ENCODE results near the gene EN2. TPM values are rescaled to one million over a fixed set of nuclear protein-coding genes. Genes with fewer than 3 reads are reported as not detected.

Gene EN2
- 1 to 10 TPM in 1 of 12 donors, under 1 TPM in 9, not detected in 2; 0.35 to 1.1 (median 0.80) TPM for polyA plus RNA-seq (ENCODE audit: insufficient read length in 12 of 12)
- long read RNA-seq, donor 1, result 0 reads
- long read RNA-seq, donor 2, result 0 reads
- long read RNA-seq, donor 3, result 0 reads
- long read RNA-seq, donor 4, result 0 reads
- long read RNA-seq, donor 5, result 0 reads
- long read RNA-seq, donor 6, result 0 reads
- long read RNA-seq, donor 7, result 0 reads
- long read RNA-seq, donor 8, partial matches to known transcripts, result 0 of 2 reads
- long read RNA-seq, donor 8, other reads (novel, unspliced or antisense), result 0 of 2 reads
- long read RNA-seq, donor 9, result 0 reads
- long read RNA-seq, donor 10, result 0 reads
- long read RNA-seq, donor 11, result 0 reads

GRCh38 chr7:155458111-155458877, at the start of gene EN2:
EN2 (plus strand) TSS chr7:155458129; CDS start chr7:155458378, 249 bp downstream.
- no peak for DNase-seq

- no peak for DNase-seq
Observed at GRCh38 chr7:155408651-155409586, 49.0 kb upstream of the EN2 start.

GRCh38 chr7:155409980-155410379, 47.9 kb upstream of the EN2 start:
- DNase-seq, result no peak

- no peak for DNase-seq
Observed at GRCh38 chr7:155410431-155410830, 47.5 kb upstream of the EN2 start.

GRCh38 chr7:155411718-155412415, 46.1 kb upstream of the EN2 start:
- no peak for DNase-seq

- peak; percentile 18 for DNase-seq
Observed at GRCh38 chr7:155412416-155413253, 45.3 kb upstream of the EN2 start.

GRCh38 chr7:155414547-155415492, 43.1 kb upstream of the EN2 start:
- no peak for DNase-seq

GRCh38 chr7:155416646-155417380, 41.1 kb upstream of the EN2 start:
- no peak for DNase-seq

GRCh38 chr7:155418304-155418703, 39.6 kb upstream of the EN2 start:
- DNase-seq, result no peak

- no peak for DNase-seq
Observed at GRCh38 chr7:155418941-155419755, 38.8 kb upstream of the EN2 start.

- no peak for DNase-seq
Observed at GRCh38 chr7:155420116-155420515, 37.8 kb upstream of the EN2 start.

GRCh38 chr7:155422151-155422550, 35.8 kb upstream of the EN2 start:
- no peak for DNase-seq

GRCh38 chr7:155422599-155423336, 35.2 kb upstream of the EN2 start:
- no peak for DNase-seq

GRCh38 chr7:155423337-155424285, 34.3 kb upstream of the EN2 start:
- no peak for DNase-seq

- no peak for DNase-seq
Observed at GRCh38 chr7:155424301-155425010, 33.5 kb upstream of the EN2 start.

Measured in muscle of arm (tissue), 14 donors.